Measurements from ENCODE around the gene PKP1.

PKP1 gene

DNA sequence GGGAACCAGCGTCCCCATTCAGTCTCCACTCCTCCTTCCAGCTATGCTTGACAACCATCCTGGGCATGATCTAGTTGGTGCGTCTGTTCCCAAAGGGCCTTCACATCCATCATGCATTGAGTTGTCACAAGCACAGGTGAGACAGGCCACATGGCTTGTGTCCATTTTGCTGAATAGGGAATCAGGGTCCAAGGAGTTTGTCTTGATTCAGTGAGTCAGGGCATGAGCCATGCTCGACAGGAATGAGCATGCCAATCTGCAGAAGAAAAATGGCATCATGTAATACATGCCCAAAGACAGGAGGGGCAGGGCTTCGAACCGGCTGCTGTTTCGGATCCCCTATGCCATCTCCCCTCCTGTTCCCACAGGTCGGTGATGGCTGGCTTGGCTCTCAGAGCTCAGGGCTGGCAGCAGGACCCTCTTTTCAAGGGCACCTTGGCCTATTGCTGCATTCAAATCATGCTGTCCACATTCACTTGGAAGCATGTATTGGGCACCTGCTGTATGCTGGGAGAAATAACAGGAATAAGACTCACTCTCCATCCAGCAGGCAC is 44.5 kb downstream of the PKP1 start:
- no peak overlapping the region for H3K9ac ChIP-seq (ENCODE audit: low read length)
- TF ChIP-seq, protein P1, sequence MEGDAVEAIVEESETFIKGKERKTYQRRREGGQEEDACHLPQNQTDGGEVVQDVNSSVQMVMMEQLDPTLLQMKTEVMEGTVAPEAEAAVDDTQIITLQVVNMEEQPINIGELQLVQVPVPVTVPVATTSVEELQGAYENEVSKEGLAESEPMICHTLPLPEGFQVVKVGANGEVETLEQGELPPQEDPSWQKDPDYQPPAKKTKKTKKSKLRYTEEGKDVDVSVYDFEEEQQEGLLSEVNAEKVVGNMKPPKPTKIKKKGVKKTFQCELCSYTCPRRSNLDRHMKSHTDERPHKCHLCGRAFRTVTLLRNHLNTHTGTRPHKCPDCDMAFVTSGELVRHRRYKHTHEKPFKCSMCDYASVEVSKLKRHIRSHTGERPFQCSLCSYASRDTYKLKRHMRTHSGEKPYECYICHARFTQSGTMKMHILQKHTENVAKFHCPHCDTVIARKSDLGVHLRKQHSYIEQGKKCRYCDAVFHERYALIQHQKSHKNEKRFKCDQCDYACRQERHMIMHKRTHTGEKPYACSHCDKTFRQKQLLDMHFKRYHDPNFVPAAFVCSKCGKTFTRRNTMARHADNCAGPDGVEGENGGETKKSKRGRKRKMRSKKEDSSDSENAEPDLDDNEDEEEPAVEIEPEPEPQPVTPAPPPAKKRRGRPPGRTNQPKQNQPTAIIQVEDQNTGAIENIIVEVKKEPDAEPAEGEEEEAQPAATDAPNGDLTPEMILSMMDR (IDR thresholded peaks at IDR 0.05; ENCODE audit: insufficient read depth, low read length, poor library complexity, severe bottlenecking): no peak
- no peak for TF ChIP-seq EZH2phosphoT487 (conservative IDR thresholded peaks at IDR 0.05; ENCODE audit: low read length)

DNA sequence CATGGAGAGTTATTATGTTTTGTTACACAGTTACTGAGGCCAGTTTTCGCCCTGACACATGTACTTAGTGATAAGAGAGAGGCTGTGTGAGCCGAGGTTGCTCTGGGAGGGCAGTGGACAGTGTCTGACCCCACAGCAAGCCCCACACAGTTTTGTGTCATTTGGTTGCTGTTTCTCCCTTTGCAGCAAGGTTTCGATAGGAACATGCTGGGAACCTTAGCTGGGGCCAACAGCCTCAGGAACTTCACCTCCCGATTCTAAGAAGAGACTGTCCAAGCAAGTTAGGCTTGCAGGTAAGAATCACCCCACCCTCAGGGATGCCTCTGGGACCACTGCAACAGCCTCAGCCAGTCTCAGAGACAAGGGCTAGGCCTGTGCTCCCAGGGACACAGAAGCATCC is 45.3 kb downstream of the PKP1 start:
- Histone ChIP-seq H4K20me1 (ENCODE audit: low read depth, low read length) (no peaks in the 10 kb centered on the region), H2AFZ (ENCODE audit: low read depth, low read length, severe bottlenecking) (no peak overlapping the region), H3K27me3 (ENCODE audit: low read length) (no peaks in the 10 kb centered on the region), H3K9me2 (replicated peaks; ENCODE audit: insufficient read depth, low read length) (no peaks in the 10 kb centered on the region), H3K27ac (ENCODE audit: low read depth, low read length) (no peak overlapping the region), H3K9ac (ENCODE audit: low read length) (no peak overlapping the region), H3F3A (ENCODE audit: insufficient read depth) (no peaks in the 10 kb centered on the region), H3K79me2 (ENCODE audit: insufficient read depth, low read length) (no peaks in the 10 kb centered on the region), H3K9me3 (ENCODE audit: insufficient read depth, low read length) (no peaks in the 10 kb centered on the region), H3K4me2 (ENCODE audit: low read depth, low read length, poor library complexity, severe bottlenecking) (no peak overlapping the region), H3K4me3 (ENCODE audit: insufficient read depth, low read length, poor library complexity, severe bottlenecking) (no peak overlapping the region), H3K36me3 (ENCODE audit: low read length) (no peaks in the 10 kb centered on the region)
- TF ChIP-seq, protein P1 (IDR thresholded peaks at IDR 0.05; ENCODE audit: insufficient read depth, low read length, poor library complexity, severe bottlenecking): no peak
- TF ChIP-seq EZH2phosphoT487 (conservative IDR thresholded peaks at IDR 0.05; ENCODE audit: low read length): no peak

More for the DNA sequence above, 44.5 kb downstream of the PKP1 start:
- H3K4me2 ChIP-seq (ENCODE audit: low read depth, low read length, poor library complexity, severe bottlenecking): no peak overlapping the region
- no peaks in the 10 kb centered on the region for H3K9me2 ChIP-seq (replicated peaks; ENCODE audit: insufficient read depth, low read length)
- no peaks in the 10 kb centered on the region for H3F3A ChIP-seq (ENCODE audit: insufficient read depth)
- no peak overlapping the region for H3K27ac ChIP-seq (ENCODE audit: low read depth, low read length)
- no peak overlapping the region for H3K4me3 ChIP-seq (ENCODE audit: insufficient read depth, low read length, poor library complexity, severe bottlenecking)
- H3K27me3 ChIP-seq (ENCODE audit: low read length): no peaks in the 10 kb centered on the region
- H3K9me3 ChIP-seq (ENCODE audit: insufficient read depth, low read length): no peaks in the 10 kb centered on the region
- H4K20me1 ChIP-seq (ENCODE audit: low read depth, low read length): no peaks in the 10 kb centered on the region
- no peaks in the 10 kb centered on the region for H3K79me2 ChIP-seq (ENCODE audit: insufficient read depth, low read length)
- H3K36me3 ChIP-seq (ENCODE audit: low read length): no peaks in the 10 kb centered on the region
- no peak overlapping the region for H2AFZ ChIP-seq (ENCODE audit: low read depth, low read length, severe bottlenecking)

DNA sequence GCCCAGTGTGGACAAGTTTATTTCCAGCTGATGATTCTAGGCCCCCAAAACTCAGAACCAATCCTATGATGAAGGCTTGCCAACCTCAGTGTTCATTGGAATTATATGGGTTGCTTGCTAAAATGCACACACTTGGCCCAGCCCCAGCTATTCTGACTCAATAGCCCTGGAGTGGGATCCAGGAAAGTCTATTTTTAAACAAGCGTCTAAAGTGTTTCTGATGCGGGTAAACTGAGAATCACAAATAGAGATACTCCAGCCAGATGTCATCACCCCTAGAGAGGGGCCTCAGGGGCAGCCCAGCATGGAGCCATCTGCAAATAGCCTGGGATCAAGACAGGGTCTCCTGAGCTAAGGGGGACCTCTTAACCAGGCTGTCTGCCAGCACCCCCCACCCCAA is 46.0 kb downstream of the PKP1 start:
- no peak overlapping the region for H3K27ac ChIP-seq (ENCODE audit: low read depth, low read length)
- TF ChIP-seq EZH2phosphoT487 (conservative IDR thresholded peaks at IDR 0.05; ENCODE audit: low read length): no peak
- TF ChIP-seq, protein P1 (IDR thresholded peaks at IDR 0.05; ENCODE audit: insufficient read depth, low read length, poor library complexity, severe bottlenecking): no peak
- H3K4me2 ChIP-seq (ENCODE audit: low read depth, low read length, poor library complexity, severe bottlenecking): no peak overlapping the region
- H3K9me2 ChIP-seq (replicated peaks; ENCODE audit: insufficient read depth, low read length): no peaks in the 10 kb centered on the region
- H3K27me3 ChIP-seq (ENCODE audit: low read length): no peaks in the 10 kb centered on the region
- H3K36me3 ChIP-seq (ENCODE audit: low read length): no peaks in the 10 kb centered on the region
- no peaks in the 10 kb centered on the region for H3K79me2 ChIP-seq (ENCODE audit: insufficient read depth, low read length)
- no peak overlapping the region for H3K9ac ChIP-seq (ENCODE audit: low read length)
- H2AFZ ChIP-seq (ENCODE audit: low read depth, low read length, severe bottlenecking): no peak overlapping the region
- no peaks in the 10 kb centered on the region for H3F3A ChIP-seq (ENCODE audit: insufficient read depth)
- H3K4me3 ChIP-seq (ENCODE audit: insufficient read depth, low read length, poor library complexity, severe bottlenecking): no peak overlapping the region
- H3K9me3 ChIP-seq (ENCODE audit: insufficient read depth, low read length): no peaks in the 10 kb centered on the region
- H4K20me1 ChIP-seq (ENCODE audit: low read depth, low read length): no peaks in the 10 kb centered on the region
